SK-N-SH (cell line): Measurements from ENCODE around the gene CALB2. TPM values are rescaled to one million over a fixed set of nuclear protein-coding genes. Genes with fewer than 3 reads are reported as not detected.
"Not testable (repeated sequence)": the region's sequence is repeated elsewhere in the genome, so short reads cannot be mapped to it uniquely, and the experiment has no call there.

Experiments used
- CTCF ChIA-PET: fragments of 300-600, 350-600 bp; formaldehyde crosslinking; extraction: SDS; loops from one replicate; lab custom pipeline; 2021; lab: Yijun Ruan, JAX
- POLR2A ChIA-PET: fragments of 350-600 bp; sonication (Branson Sonifier 250); formaldehyde crosslinking; extraction: SDS; loops from one replicate; lab custom pipeline; 2020; ENCODE audit warnings: antibody characterized with exemption, inconsistent platforms; lab: Yijun Ruan, JAX
- DNase-seq: peaks from one replicate; pipeline ENCODE4 v3.0.0; 2012
- H2AFZ ChIP-seq: fragments of 200-600 bp; sonication (generic); 2 replicates; pipeline ENCODE4 v1.8.1; 2016; ENCODE audit warnings: antibody characterized with exemption, mild to moderate bottlenecking, low read depth
- H3F3A ChIP-seq: fragments of 200-600 bp; sonication (generic); replicated peaks from 2 replicates; pipeline ENCODE3; 2016; ENCODE audit warnings: antibody characterized with exemption, mild to moderate bottlenecking; ENCODE audit not compliant: insufficient read depth
- H3K27ac ChIP-seq, 2 experiments: fragments of 200-500 bp in 1 of 2; fragments of 200-600 bp in 1 of 2; sonication (Bioruptor generic) in 1 of 2; sonication (generic), shearing (Covaris generic) in 1 of 2; 2 replicates each; pipeline versions ENCODE4 v1.5.1 to v1.6.1; 2014 to 2016; ENCODE audit warnings: low read depth in 2 of 2, inconsistent platforms in 1 of 2, low read length in 1 of 2, mild to moderate bottlenecking in 1 of 2, mixed read lengths in 1 of 2
- H3K27me3 ChIP-seq: fragments of 200-600 bp; sonication (generic), shearing (Covaris generic); 2 replicates; pipeline ENCODE4 v1.6.1; 2016; ENCODE audit warnings: mixed run types; ENCODE audit not compliant: insufficient read depth
- H3K36me3 ChIP-seq, 2 experiments: fragments of 200-500 bp in 1 of 2; fragments of 200-600 bp in 1 of 2; sonication (Bioruptor generic) in 1 of 2; sonication (generic) in 1 of 2; replicated peaks in 1 of 2; 2 replicates each; pipeline versions ENCODE3 to v1.5.1; 2014 to 2016; ENCODE audit warnings: low read length in 1 of 2, mild to moderate bottlenecking in 1 of 2; ENCODE audit not compliant: insufficient read depth in 2 of 2, control insufficient read depth in 1 of 2
- H3K4me1 ChIP-seq, 2 experiments: fragments of 200-500 bp in 1 of 2; fragments of 200-600 bp in 1 of 2; sonication (Bioruptor generic) in 1 of 2; sonication (generic), shearing (Covaris generic) in 1 of 2; 2 replicates each; pipeline versions ENCODE4 v1.5.1 to v1.6.1; 2014 to 2016; ENCODE audit warnings: low read depth in 1 of 2, low read length in 1 of 2, mixed run types in 1 of 2; ENCODE audit not compliant: insufficient read depth in 2 of 2, control insufficient read depth in 1 of 2
- H3K4me2 ChIP-seq: fragments of 200-600 bp; sonication (generic), shearing (Covaris generic); 2 replicates; pipeline ENCODE4 v1.6.1; 2017; ENCODE audit warnings: mixed run types
- H3K4me3 ChIP-seq, 2 experiments: fragments of 200-500 bp in 1 of 2; fragments of 200-600 bp in 1 of 2; sonication (Bioruptor generic) in 1 of 2; sonication (generic), shearing (Covaris generic) in 1 of 2; 2 replicates each; pipeline versions ENCODE4 v1.5.1 to v1.8.1; 2014 to 2016; ENCODE audit warnings: low read depth in 2 of 2, inconsistent platforms in 1 of 2, low read length in 1 of 2, mild to moderate bottlenecking in 1 of 2, mixed read lengths in 1 of 2, moderate library complexity in 1 of 2
- H3K79me2 ChIP-seq: fragments of 200-600 bp; sonication (generic); 2 replicates; pipeline ENCODE4 v1.8.1; 2017; ENCODE audit warnings: mild to moderate bottlenecking; ENCODE audit not compliant: insufficient read depth
- H3K9ac ChIP-seq: fragments of 200-600 bp; sonication (generic); 2 replicates; pipeline ENCODE4 v1.6.1; 2017; ENCODE audit warnings: mixed run types
- H3K9me2 ChIP-seq: fragments of 200-600 bp; sonication (generic); 2 replicates; pipeline ENCODE4 v1.6.1; 2017; ENCODE audit warnings: mixed run types
- H3K9me3 ChIP-seq: fragments of 200-600 bp; sonication (generic); 2 replicates; pipeline ENCODE4 v1.6.1; 2017; ENCODE audit warnings: mixed run types, mild to moderate bottlenecking, moderate library complexity
- H4K20me1 ChIP-seq: fragments of 200-600 bp; sonication (generic); 2 replicates; pipeline ENCODE4 v1.6.1; 2017; ENCODE audit warnings: mild to moderate bottlenecking, mixed run types; ENCODE audit not compliant: insufficient read depth
- GABPA ChIP-seq: IDR thresholded peaks from 2 replicates; pipeline ENCODE4 v1.4.0; 2012; ENCODE audit warnings: low read depth, mild to moderate bottlenecking
- JUND ChIP-seq: IDR thresholded peaks from 2 replicates; pipeline ENCODE4 v1.4.0; 2012
- MXI1 ChIP-seq: IDR thresholded peaks from 2 replicates; pipeline ENCODE4 v1.6.1; 2012; ENCODE audit warnings: mild to moderate bottlenecking, low read depth, low read length, improper control_type of control experiment
- RAD21 ChIP-seq: IDR thresholded peaks from 2 replicates; pipeline ENCODE4 v1.6.1; 2012; ENCODE audit warnings: mild to moderate bottlenecking, low read length
- RXRA ChIP-seq: IDR thresholded peaks from 2 replicates; pipeline ENCODE4 v1.4.0; 2012; ENCODE audit warnings: low read depth, mild to moderate bottlenecking, borderline replicate concordance
- SIN3A ChIP-seq: IDR thresholded peaks from 2 replicates; pipeline ENCODE4 v1.6.1; 2012; ENCODE audit warnings: low read depth, mild to moderate bottlenecking, low read length, moderate library complexity, borderline replicate concordance
- WGBS: methylation state at CpG from one replicate; pipeline ENCODE4 v1.1.6; 2017; ENCODE audit warnings: low lambda C conversion rate; 5-methylcytosine and 5-hydroxymethylcytosine counted together
- polyA plus RNA-seq, 3 experiments: library from polyadenylated mRNA; depleted of rRNA; stranded (reverse); fragments of >200 nt; gene quantifications; 2 replicates each; pipeline ENCODE4 v1.2.3, GENCODE V29; 2012
- TF ChIP-seq, protein P1 (sequence below): fragments of 150-350 bp; IDR thresholded peaks from 2 replicates; pipeline ENCODE4 v1.6.1; 2017; ENCODE audit warnings: antibody characterized with exemption, low read length, low read depth, borderline replicate concordance
- TF ChIP-seq, protein P2 (sequence below): IDR thresholded peaks from 2 replicates; pipeline ENCODE4; 2012
- TF ChIP-seq, protein P3 (sequence below): IDR thresholded peaks from 2 replicates; pipeline ENCODE4 v1.6.1; 2012; ENCODE audit warnings: mild to moderate bottlenecking, low read depth, low read length, moderate library complexity
- TF ChIP-seq, protein P4 (sequence below): fragments of 200-600 bp; sonication (generic); IDR thresholded peaks from 2 replicates; pipeline ENCODE4 v1.6.1; 2017; ENCODE audit warnings: antibody characterized with exemption, mild to moderate bottlenecking, moderate library complexity

Gene CALB2
- polyA plus RNA-seq, 1 of the 3 experiments (the other 2 are of a cell fraction) = 0.12 TPM

DNA sequence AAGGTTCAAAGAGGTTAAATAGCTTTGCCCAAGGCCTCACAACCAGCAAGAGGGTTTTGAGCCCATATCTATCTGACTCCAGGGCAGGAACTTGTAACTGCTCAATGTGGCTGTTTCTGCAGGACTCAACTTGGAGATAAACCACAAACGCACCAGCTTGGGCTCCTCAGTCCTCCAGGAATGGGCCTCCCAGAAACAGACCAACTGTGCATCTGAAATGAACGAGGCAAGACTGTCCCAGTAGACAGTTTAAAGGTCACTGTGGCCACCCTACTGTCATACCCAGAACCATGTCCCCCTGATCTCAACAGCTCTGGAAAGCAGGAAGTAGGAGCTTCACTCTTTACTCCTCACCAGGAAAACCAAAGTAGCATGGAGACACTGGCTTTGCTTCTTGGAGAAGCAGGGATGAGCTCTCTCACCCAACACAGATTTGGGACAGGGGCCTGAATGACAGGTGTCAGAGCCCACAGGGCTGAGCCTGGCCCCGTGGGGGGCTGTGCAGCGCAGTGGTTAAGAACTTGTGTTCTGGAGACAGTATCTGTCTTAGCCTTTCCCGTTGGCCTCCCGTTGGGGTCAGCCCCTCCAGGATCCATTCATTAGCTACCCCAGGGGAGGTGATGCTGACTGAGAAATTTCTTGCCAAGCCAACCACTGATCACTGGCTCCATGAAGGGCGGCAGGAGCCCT, 2.3 kb upstream of the CALB2 start:
- no peak overlapping the region for H3K9ac ChIP-seq
- ChIA-PET POLR2A (no interaction called here), CTCF (interaction anchor here (0.8 to 4.5 kb wide), 9 partner anchors 8 to 585 kb away, joined by 3 to 33 read pairs (median 6); no protein-coding TSS in a partner anchor)
- H3K36me3 ChIP-seq = no peaks in the 10 kb centered on the region
- no peak overlapping the region for H3K4me3 ChIP-seq
- H4K20me1 ChIP-seq = no peaks in the 10 kb centered on the region
- H2AFZ ChIP-seq = no peak overlapping the region
- H3K79me2 ChIP-seq = no peaks in the 10 kb centered on the region
- H3K27ac ChIP-seq = no peak overlapping the region
- peaks cover 4% of the 10 kb centered on the region for H3F3A ChIP-seq
- H3K9me3 ChIP-seq = no peaks in the 10 kb centered on the region
- H3K4me2 ChIP-seq = no peak overlapping the region
- H3K4me1 ChIP-seq = peaks cover 0 to 8% of the 10 kb centered on the region in 2 experiments; a peak in 1 of 4 replicates
- TF ChIP-seq, protein P1, sequence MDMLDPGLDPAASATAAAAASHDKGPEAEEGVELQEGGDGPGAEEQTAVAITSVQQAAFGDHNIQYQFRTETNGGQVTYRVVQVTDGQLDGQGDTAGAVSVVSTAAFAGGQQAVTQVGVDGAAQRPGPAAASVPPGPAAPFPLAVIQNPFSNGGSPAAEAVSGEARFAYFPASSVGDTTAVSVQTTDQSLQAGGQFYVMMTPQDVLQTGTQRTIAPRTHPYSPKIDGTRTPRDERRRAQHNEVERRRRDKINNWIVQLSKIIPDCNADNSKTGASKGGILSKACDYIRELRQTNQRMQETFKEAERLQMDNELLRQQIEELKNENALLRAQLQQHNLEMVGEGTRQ = no peak
- no peak for TF ChIP-seq MXI1
- no peaks in the 10 kb centered on the region for H3K9me2 ChIP-seq
- 27% methylated on average over 6 of the region's 7 CpGs for WGBS
- H3K27me3 ChIP-seq = peaks cover 16% of the 10 kb centered on the region; the same call in 1 of the 2 replicates
- DNase-seq = no peak

DNA sequence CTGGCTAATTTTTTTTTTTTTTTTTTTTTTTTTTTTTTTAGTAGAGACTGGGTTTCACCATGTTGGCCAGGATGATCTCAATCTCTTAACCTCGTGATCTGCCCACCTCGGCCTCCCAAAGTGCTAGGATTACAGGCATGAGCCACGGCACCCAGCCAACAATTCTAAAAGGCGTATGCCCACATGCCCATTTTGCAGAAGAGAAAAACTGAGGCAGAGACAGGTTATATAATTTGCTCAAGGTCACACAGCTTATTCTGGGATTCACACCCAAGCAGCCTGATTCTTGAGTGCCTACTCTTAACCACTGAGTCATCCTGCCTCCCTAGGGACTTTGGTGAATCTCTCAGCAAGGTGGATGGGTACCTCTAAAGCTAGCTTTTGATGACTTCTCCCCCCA, 1.6 kb upstream of the CALB2 start:
- H3F3A ChIP-seq, H3K4me1 ChIP-seq, H3K27ac ChIP-seq, H3K9me2 ChIP-seq, H3K9me3 ChIP-seq, H3K4me3 ChIP-seq, DNase-seq, H3K4me2 ChIP-seq, POLR2A ChIA-PET, H2AFZ ChIP-seq, H3K36me3 ChIP-seq, H3K9ac ChIP-seq, H3K79me2 ChIP-seq, H4K20me1 ChIP-seq: not testable (repeated sequence)
- WGBS = 14% methylated on average over 4 of the region's 4 CpGs
- CTCF ChIA-PET = interaction anchor here (0.6 to 4.5 kb wide), 17 partner anchors 9 to 175 kb away, joined by 3 to 35 read pairs (median 6); no protein-coding TSS in a partner anchor
- peaks cover 16% of the 10 kb centered on the region; the same call in 1 of the 2 replicates for H3K27me3 ChIP-seq

DNA sequence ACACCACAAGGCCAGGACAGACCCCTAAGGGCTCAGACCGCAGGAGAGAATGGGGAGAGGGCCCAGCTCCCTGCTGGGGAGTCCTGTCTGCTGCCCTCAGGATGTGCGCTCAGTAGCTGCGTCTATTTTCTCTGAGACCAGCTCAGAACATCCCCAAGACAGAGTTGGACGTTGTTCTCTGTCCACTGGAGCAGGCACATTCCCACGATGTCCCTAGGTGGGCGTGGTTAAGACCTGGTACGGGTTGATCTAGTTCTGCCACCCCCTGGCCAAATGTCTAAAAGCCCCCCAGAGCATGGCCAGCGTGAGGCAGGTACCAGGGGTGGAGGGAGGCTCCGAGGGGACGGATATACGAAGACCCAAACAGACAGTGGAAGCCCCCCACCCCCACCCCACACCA, 842 bp upstream of the CALB2 start:
- H3K4me3 ChIP-seq = no peak overlapping the region
- H3K9ac ChIP-seq = no peak overlapping the region
- H3K9me3 ChIP-seq = no peaks in the 10 kb centered on the region
- peaks cover 0 to 8% of the 10 kb centered on the region in 2 experiments; a peak in 1 of 4 replicates for H3K4me1 ChIP-seq
- no peak overlapping the region for H3K4me2 ChIP-seq
- no peak overlapping the region for H2AFZ ChIP-seq
- no peaks in the 10 kb centered on the region for H3K9me2 ChIP-seq
- H3K27ac ChIP-seq = no peak overlapping the region
- H3K36me3 ChIP-seq = no peaks in the 10 kb centered on the region
- peaks cover 16% of the 10 kb centered on the region; the same call in 1 of the 2 replicates for H3K27me3 ChIP-seq
- H3F3A ChIP-seq = peaks cover 4% of the 10 kb centered on the region
- no peaks in the 10 kb centered on the region for H3K79me2 ChIP-seq
- ChIA-PET CTCF (interaction anchor here (0.6 to 4.5 kb wide), 22 partner anchors 10 to 606 kb away, joined by 3 to 35 read pairs (median 5); no protein-coding TSS in a partner anchor), POLR2A (no interaction called here)
- H4K20me1 ChIP-seq = no peaks in the 10 kb centered on the region
- DNase-seq = peak; percentile 32
- WGBS = 26% methylated on average over 8 of the region's 11 CpGs
- TF ChIP-seq, protein P2, sequence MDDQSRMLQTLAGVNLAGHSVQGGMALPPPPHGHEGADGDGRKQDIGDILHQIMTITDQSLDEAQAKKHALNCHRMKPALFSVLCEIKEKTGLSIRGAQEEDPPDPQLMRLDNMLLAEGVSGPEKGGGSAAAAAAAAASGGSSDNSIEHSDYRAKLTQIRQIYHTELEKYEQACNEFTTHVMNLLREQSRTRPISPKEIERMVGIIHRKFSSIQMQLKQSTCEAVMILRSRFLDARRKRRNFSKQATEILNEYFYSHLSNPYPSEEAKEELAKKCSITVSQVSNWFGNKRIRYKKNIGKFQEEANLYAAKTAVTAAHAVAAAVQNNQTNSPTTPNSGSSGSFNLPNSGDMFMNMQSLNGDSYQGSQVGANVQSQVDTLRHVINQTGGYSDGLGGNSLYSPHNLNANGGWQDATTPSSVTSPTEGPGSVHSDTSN = no peak
- TF ChIP-seq, protein P3, sequence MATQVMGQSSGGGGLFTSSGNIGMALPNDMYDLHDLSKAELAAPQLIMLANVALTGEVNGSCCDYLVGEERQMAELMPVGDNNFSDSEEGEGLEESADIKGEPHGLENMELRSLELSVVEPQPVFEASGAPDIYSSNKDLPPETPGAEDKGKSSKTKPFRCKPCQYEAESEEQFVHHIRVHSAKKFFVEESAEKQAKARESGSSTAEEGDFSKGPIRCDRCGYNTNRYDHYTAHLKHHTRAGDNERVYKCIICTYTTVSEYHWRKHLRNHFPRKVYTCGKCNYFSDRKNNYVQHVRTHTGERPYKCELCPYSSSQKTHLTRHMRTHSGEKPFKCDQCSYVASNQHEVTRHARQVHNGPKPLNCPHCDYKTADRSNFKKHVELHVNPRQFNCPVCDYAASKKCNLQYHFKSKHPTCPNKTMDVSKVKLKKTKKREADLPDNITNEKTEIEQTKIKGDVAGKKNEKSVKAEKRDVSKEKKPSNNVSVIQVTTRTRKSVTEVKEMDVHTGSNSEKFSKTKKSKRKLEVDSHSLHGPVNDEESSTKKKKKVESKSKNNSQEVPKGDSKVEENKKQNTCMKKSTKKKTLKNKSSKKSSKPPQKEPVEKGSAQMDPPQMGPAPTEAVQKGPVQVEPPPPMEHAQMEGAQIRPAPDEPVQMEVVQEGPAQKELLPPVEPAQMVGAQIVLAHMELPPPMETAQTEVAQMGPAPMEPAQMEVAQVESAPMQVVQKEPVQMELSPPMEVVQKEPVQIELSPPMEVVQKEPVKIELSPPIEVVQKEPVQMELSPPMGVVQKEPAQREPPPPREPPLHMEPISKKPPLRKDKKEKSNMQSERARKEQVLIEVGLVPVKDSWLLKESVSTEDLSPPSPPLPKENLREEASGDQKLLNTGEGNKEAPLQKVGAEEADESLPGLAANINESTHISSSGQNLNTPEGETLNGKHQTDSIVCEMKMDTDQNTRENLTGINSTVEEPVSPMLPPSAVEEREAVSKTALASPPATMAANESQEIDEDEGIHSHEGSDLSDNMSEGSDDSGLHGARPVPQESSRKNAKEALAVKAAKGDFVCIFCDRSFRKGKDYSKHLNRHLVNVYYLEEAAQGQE = no peak
- no peak for TF ChIP-seq RXRA
- no peak for TF ChIP-seq RAD21
- TF ChIP-seq, protein P4, sequence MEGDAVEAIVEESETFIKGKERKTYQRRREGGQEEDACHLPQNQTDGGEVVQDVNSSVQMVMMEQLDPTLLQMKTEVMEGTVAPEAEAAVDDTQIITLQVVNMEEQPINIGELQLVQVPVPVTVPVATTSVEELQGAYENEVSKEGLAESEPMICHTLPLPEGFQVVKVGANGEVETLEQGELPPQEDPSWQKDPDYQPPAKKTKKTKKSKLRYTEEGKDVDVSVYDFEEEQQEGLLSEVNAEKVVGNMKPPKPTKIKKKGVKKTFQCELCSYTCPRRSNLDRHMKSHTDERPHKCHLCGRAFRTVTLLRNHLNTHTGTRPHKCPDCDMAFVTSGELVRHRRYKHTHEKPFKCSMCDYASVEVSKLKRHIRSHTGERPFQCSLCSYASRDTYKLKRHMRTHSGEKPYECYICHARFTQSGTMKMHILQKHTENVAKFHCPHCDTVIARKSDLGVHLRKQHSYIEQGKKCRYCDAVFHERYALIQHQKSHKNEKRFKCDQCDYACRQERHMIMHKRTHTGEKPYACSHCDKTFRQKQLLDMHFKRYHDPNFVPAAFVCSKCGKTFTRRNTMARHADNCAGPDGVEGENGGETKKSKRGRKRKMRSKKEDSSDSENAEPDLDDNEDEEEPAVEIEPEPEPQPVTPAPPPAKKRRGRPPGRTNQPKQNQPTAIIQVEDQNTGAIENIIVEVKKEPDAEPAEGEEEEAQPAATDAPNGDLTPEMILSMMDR = no peak
- TF ChIP-seq GABPA = no peak
- no peak for TF ChIP-seq JUND
- TF ChIP-seq SIN3A = no peak
- TF ChIP-seq, protein P1 = no peak
